Smooth muscle cell of the brain vasculature (primary cell): ENCODE measurements around the gene MYADML2.
"Not testable (repeated sequence)": the region's sequence is repeated elsewhere in the genome, so short reads cannot be mapped to it uniquely, and the experiment has no call there.

Experiments used
- DNase-seq: peaks from one replicate; pipeline ENCODE4 v3.0.0-alpha.2; 2012; ENCODE audit warnings: low read depth, low spot score

The MYADML2 gene

DNA sequence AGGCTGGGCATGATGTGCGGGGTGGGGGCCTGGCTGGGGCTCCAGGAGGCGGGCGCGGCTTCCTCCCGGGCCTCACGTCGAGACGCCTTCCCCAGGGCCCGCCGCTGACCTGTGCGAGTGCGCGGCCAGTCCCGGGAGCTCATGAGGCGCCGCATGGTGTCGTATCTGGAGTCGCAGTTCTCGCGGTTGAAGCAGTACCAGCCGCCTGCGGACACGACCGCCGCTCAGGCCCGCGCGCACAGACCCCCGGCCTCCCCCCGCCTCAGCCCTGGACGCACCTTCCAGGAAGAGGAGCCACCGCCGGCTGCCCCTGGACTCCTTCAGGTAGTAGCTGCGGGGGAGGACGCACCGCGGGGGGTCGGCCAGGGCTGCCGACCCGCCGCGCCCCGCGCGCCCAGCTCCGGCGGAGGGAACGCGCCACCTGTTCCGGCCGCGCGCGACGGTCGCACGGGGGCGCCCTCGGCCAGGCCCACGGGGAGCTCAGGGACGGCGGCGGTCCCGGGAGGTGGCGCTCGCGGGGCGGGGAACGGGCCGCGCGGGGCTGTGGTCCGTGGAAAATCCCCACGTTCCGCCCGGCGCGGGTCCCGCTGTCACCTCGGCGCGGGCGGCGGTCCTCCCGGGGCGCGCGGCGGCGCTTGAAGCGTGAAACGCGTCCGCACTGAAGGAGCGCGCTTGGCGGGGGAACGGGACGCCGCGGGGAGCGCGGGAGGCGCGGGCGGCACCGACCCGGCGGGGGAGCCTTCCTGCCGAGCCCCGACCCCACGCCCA lies 12.5 kb upstream of the MYADML2 start:
- no peak for DNase-seq

DNA sequence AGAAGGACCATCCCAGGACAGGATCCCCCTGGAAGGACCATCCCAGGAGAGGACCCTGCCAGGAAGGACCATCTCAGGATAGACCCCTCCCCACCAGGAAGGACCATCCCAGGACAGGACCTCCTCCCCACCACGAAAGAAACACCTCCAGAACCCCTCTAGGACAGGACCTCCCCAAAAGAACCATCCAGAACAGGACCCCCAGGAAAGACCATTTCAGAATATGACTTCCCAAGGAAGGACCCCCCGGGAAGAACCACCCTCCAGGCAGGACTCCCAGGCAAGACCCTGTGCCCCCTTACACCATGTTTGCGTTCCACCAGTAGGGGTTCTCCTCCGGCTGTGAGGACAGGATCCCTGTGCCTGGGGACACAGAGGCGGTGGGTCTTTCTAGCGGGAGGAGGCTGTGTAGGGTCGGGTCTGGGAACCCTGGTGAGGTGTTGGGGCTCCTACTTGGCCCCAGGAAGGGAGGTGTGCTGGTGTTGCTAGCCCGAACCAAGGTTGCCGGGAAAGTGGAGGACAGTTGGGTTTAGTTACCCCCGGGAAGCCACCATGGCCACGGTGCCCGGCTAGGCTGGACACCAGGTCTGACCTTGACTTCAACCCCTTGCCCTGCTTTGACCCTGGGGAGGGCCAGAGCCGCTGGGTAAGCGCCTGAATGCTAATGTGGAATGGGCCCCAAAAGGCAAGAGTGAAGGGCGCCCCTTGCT lies 11.8 kb upstream of the MYADML2 start:
- no peak for DNase-seq

DNA sequence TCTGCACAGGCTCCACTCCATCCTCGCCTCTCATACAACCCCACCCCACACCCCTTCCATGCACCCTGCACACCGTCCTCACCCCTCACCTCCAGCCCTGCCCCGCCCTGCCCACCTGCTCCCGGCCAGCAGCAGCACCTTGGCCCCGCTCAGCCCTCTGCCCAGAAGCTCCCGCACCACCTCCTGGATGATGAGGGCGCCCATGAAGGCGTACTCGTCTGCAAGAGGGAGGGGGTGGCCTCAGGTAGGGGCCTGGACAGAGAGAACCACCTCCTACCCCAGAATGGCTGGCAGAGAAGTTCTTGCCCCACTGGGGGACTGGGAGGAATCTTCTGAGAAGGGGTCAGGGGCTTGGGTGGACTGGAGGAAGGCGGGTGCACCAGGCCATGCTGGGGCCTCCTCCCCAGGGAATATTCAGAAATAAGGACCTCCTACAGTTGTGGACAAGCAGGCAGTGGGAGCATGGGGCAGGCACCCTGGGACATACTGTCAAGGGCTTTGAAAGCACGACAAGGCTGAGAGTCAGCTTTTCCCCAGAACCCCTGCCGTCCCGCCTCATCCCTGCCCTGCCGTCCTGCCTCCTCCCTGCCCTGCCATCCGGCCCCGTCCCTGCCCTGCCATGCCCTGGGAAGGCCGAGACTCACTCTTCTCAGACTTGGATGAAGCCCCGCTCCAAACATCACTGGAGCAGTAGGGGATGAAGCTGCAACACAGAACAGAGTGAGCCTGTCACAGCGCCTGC lies 10.8 kb upstream of the MYADML2 start:
- DNase-seq, result no peak

DNA sequence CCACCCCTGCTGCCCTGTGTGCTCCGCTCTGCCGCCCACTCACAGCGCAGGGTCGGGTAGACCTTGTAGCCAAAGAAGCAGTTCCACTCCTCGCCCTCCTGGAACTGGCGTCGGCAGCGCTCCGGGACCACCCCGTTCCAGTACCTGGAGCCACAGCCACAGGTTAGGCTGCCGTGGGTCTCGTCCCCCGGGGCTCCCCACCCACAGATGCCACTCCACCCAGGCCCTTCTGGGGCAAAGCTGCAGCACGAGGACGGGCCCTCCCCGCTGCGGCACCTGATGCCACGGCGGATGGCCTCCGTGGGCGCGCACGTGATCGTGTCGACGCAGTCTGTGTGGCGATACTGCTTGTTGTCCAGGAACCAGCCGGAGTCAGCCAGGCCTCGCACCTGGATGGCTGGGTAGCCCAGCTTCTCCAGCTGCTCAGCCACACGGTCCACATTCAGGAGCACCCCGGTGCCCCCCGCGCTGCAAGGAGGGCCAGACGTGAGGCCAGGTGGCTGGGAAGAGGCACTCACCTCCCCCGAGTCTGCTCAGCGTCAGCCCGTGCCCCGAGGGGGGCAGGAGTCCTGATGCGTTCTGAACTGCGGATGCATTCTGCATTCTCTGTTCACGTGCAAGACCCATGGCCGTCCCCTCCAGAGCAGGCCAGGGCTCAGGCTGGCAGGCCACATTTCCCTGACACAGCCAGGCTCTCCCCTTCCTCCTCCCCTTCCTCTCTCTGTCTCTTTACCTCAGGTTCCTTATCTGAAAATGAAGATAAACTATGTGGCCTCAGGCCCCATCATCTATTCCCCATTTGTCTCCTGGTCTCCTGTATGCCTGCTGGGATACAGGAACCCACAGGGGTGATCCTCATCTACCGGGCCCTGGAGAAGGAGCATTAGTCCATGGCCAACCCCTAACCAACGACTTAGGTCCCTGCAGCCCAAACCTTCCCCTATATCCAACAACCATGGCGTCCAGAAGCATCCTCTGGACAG lies 9.9 kb upstream of the MYADML2 start:
- DNase-seq, result no peak

DNA sequence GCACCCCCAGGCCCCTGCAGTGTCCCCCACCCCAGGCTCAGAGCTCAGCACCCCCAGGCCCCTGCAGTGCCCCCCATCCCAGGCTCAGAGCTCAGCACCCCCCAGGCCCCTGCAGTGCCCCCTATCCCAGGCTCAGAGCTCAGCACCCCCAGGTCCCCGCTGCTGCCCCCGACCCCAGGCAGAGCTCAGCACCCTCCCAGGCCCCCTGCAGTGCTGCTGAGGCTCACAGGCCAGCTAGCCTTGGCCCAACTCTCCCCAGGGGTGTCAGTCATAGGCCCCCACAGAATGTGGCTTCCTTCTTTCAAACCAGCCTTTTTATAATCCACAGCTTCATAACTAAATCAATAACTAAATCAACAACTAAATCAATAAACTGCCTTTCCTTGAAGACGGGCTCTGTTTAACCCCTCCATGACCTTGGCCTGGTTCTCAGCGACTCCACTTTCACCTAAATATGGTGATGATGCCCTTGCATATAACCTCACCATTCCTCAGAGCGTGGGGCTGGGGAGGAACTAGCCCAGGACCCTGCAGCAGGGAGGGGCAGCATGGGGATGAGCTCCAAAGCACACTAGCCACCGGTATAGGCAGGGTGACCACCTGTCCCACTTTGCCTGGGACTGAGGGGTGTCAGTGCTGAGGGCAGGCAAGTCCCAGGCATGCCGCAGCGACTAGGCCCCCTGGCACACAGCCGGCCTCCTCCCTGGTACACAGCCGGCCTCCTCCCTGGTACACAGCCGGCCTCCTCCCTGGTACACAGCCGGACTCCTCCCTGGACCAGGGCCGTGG lies 8.9 kb upstream of the MYADML2 start:
- no peak for DNase-seq

DNA sequence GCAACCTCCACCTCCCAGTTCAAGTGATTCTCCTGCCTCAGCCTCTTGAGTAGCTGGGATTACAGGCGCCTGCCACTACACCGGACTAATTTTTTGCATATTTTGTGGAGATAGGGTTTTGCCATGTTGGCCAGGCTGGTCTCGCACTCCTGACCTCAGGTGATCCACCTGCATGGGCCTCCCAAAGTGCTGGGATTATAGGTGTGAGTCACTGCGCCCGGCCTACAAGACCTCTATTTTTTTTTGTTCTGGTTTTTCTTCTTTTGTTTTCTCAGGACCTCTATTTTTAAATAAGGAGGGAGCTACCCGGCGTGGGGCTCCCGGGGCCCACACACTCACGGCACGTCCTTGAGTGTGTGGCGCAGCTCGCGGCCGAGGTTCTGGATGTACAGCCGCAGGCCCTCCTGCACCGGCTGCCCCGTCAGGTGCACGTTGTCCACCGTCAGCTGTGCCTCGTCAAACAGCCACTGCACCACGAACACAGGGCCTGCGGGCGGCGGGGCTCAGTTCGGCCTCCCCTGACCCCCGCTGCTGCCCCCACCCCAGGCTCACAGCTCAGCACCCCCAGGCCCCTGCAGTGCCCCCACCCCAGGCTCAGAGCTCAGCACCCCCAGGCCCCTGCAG lies 8.1 kb upstream of the MYADML2 start:
- no peak for DNase-seq

DNA sequence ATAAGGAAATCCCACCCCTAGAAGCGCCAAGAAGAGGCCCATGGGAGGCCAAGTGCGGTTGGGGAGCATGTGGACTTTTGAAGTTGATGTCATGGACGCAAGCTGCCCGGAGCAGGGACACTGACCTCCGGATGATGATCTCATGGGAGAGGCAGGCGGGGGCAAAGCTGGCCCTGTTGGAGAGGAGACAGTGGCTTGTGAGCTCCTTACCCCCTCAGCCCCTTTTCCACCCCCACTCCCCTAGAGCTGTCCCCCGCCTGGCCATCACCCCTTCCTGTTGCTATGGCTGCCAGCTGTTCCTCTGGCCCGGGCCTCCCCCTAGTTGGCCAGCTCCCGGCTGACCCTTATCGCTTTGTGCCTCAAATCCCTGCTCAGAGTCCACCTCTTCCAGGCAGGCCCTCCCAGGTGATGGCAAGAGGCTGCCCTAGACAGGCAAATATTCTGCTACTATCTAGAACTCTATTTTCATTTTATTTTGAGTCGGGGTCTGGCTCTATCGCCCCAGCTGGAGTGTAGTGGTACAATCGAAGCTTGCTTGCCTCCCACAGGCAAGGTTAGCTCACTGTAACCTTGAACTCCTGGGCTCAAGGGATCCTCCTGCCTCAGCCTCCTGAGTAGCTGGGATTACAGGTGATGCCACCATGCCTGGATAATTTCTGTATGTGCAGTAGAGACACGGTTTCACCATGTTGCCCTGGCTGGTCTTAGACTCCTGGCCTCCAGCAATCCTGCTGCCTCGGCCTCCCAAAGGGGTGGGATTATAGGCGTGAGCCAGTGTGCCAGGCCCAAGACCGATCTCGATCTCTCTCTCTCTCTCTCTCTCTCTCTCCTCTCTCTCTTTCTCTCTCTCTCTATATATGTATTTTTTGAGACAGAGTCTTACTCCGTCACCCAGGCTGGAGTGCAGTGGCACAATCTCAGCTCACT lies 7.4 kb upstream of the MYADML2 start:
- DNase-seq, result no peak

DNA sequence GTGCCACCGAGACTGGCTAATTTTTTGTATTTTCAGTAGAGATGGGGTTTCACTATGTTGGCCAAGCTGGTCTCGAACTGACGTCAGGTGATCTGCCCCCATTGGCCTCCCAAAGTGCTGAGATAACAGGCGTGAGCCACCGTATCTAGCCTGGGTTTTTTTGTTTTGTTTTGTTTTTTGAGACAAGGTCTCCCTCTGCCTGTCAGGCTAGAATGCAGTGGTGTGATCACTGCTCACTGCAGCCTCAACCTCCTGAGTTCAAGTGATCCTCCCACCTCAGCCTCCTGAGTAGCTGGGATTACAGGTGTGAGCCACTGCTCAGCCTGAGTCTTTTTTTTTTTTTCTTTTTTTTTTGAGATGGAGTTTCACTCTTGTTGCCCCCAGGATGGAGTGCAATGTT lies 6.4 kb upstream of the MYADML2 start:
- DNase-seq, result not testable (repeated sequence)

DNA sequence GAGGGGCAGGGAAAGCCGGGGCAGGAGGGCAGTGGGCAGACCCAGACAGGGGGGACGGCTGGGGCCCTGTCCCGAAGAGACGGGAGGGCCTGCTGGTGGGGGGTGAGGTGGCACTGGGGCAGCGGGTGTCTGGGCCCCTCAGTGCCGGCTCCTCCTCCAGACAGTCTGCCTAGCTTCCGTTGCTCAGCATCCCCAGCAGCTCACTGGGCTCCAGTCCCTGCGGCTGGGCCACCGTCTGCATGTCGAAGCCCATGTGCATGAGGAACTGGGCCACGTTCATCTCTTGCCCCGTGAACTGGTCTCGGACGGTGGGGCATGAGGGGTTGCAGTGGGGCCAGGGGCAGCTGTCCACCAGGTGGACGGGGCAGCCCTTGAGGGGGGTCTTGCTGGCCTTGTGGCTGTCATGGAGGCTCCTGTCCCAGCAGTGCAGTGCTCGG lies 5.8 kb upstream of the MYADML2 start:
- no peak for DNase-seq

DNA sequence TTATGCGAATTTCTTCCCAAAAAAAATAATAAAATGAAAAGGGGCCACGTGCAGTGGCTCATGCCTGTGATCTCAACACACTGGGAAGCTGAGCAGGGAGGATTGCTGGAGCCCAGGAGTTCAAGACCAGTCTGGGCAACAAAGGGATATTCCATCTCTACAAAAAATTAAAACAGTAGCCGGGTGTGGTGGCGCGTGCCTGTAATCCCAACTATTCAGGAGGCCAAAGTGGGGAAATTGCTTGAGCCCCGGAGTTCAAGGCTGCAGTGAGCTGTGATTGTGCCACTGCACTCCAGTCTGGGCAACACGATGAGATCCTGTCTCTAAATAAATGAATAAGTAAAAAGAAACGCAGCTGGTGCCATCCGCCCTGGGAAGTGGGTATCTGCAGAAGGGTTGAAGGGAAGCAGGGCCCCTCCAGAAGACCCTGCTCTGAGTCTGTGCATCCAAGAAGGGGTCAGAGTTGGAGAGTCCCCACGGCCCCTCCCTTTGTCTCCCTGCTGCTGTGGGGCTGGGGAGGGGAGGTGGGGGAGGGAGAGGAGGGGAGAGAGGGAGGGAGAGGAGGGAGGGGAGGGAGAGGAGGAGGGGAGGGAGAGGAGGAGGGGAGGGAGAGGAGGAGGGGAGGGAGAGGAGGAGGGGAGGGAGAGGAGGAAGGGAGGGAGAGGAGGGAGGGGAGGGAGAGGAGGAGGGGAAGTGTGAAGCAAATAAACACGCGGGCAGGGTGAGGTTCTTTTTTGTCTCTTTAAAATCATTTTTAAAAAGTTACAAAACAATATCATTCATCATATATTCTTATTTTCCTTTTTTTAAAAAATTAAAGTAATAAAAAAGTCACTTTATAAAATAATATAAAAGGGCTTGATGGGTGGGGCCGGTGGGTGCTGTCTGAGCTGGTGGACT lies 5.0 kb upstream of the MYADML2 start:
- DNase-seq, result no peak

DNA sequence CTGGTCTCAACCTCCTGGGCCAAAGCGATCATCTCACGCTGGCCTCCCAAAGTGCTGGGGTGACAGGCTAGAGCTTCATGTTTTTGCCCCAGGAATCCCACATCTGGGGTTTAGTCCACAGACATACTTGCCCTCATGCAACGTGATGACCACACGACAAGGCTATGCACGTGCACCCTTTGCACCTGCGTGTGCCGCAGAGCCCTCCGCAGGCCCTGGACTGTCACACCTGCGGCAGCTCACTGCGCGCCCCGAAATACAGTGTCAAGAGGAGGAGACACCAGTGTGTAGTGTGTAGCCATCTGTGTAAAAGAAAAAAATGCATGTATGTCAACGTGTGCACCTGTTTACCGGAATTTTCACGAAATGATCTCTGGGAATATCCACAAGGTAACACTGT lies 3.5 kb upstream of the MYADML2 start:
- DNase-seq, result no peak

DNA sequence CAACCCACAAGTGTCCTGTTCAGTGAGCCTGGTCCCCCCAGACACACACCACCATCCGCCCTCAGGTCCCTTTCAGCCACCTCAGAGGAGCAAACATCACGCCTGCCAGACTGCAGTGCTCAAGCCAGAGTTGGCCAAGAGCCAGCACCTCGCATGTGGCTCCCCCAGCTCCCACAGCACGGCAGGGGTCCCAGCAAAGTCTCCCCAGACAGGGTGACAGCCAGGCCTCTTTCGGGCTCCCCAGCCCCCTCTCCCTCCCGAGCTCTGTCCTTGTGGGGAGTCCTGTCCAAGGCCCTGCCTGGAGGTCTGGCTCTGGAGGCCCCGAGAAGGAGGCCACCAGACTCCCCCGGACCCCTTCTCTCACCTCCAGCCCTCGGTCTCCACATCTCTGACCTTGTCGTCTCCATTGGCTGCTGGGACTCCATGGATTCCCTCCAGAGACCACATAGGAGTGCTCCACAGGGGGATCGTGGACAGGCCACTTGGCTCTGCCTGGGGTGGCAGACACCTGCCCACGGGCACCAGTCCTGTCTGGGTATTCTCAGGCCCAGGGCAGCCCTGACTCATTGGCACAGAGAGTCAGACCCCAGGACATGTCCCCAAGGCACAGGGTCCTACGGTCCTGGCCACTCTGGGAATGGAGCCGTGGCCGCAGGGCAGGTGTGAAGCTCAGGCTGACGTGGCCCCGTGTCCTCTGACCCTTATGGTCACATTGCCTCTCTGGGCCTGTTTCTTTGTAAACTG lies 1.8 kb upstream of the MYADML2 start:
- DNase-seq, result no peak

DNA sequence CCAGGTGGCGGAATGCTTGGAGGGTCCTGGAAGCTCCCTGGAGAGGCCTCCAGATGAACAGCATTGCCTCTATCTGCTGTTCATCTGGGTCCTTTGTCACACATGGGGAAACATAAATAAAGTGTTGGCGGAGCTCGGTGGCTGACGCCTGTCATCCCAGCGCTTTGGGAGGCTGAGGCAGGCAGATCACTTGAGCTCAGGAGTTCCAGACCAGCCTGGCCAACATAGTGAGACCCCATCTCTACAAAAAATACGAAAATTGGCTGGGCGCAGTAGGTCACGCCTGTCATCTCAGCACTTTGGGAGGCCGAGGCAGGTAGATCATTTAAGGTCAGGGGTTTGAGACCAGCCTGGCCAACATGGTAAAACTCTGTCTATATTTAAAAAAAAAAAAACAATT lies 2.2 kb downstream of the MYADML2 start:
- DNase-seq, result no peak

DNA sequence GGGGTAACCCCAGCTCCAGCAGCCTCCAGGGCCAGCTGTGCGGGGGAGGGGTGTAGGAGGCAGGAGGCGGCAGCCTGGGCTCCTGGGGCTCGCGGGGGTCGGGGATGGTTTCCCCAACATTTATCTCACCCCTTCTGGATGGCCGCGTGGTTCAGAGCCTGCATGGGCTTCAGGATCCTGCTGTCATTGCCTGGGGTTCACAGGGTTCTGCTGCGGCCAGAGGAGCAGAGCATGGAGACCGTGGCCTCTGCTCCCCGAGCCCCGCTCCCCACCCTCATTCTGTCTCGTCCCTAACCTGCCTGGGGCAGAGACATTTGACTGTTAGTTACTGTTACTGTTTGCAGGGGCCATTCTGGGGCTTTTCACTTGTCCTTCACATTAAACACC lies 4.9 kb downstream of the MYADML2 start:
- DNase-seq, result no peak

DNA sequence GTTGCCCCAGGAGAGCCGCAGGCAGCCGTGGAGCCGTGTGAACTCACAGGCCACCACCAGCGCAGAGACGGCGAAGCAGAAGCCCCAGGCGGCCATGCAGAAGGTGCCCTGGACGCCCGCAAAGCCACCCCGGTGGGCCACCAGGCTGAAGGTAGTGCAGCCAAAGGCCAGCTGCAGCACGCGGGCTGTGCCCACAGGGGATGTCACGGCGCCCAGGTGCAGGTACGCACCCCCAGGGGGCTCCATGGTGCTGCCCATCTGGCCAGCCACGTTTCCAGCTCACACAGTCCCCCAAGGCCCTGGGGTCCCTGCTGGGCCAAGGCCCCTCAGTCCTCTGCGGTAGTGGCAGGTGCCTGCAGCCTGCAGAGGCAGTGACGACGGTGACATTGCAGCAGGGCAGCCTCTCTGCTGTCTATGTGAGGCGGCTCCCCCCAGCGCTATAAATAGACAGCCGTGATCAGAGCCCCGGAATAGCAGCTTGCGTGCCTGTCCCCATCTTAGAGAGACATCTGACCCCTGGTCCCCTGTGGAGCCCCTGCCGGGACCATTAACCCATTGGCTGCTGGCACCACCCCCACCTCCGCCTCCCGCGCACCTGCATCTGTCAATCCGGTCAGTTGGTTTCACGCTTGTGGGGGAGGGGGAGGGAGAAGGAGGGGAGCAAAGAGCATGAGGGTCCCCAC lies 5.4 kb downstream of the MYADML2 start:
- no peak for DNase-seq
